GM12872 (cell line): ENCODE measurements around the gene PRM3.

Experiments
- TF ChIP-seq, protein P1 (sequence below): IDR thresholded peaks from 3 replicates; pipeline ENCODE4 v1.5.1; 2011; ENCODE audit warnings: low read depth, mild to moderate bottlenecking, low read length, moderate library complexity; ENCODE audit not compliant: insufficient read depth

Gene PRM3

DNA sequence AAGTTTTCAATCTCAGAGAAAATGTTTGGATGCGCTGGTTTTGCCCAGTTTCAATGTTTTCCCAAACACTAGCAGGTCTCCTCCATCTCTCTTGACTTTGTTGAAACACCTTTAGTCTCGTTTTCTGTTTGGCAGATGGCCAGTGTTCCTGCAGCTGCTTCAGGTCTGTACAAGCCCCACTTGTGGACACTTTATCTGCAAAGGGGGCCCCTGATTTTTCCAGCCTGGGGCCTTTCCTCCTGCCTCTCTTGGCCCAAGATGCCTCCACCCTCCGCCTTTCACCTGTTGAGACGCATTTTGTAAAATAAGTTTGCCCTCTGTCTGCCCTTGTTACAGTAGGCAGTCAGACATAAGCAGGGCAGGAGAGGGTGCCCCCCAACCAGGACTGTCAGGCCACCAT lies 29.5 kb upstream of the PRM3 start:
- TF ChIP-seq, protein P1, sequence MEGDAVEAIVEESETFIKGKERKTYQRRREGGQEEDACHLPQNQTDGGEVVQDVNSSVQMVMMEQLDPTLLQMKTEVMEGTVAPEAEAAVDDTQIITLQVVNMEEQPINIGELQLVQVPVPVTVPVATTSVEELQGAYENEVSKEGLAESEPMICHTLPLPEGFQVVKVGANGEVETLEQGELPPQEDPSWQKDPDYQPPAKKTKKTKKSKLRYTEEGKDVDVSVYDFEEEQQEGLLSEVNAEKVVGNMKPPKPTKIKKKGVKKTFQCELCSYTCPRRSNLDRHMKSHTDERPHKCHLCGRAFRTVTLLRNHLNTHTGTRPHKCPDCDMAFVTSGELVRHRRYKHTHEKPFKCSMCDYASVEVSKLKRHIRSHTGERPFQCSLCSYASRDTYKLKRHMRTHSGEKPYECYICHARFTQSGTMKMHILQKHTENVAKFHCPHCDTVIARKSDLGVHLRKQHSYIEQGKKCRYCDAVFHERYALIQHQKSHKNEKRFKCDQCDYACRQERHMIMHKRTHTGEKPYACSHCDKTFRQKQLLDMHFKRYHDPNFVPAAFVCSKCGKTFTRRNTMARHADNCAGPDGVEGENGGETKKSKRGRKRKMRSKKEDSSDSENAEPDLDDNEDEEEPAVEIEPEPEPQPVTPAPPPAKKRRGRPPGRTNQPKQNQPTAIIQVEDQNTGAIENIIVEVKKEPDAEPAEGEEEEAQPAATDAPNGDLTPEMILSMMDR: no peak

GRCh38 chr16:11301645-11302501 lies 28.4 kb upstream of the PRM3 start:
- TF ChIP-seq, protein P1: no peak

- TF ChIP-seq, protein P1: no peak
Observed at GRCh38 chr16:11300560-11300892, 27.1 kb upstream of the PRM3 start.

- TF ChIP-seq, protein P1: no peak
Observed at GRCh38 chr16:11299865-11300559, 26.6 kb upstream of the PRM3 start.

DNA sequence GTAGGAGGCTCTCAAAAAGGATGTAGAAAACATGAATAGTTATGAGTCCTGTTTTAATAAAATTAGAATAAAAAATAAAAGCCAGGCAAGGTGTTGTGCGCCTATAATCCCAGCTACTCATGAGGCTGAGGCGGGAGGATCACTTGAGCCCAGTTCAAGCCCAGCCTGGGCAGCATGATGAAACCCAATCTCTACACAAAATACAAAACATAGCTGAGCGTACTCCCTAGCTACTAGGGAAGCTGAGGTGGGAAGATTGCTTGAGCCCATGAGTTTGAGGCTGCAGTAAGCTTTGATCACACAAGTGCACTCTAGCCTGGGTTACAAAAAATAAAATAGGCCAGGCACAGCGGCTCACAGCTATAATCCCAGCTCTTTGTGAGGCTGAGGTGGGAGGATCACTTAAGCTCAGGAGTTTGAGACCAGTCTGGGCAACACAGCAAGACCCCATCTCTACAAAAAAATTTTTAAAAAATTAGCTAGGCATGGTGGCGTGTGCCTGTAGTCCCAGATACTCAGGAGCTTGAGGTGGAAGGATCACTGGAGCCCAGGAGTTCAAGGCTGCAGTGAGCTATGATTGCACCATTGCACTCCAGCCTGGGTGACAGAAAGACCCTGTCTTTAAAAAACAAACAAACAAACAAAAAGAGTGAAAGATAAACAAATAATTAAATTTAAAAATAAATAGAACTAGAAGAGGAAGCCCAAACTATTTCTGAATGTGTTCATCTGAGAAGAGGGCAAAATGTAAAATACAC lies 24.9 kb upstream of the PRM3 start:
- TF ChIP-seq, protein P1: no peak

DNA sequence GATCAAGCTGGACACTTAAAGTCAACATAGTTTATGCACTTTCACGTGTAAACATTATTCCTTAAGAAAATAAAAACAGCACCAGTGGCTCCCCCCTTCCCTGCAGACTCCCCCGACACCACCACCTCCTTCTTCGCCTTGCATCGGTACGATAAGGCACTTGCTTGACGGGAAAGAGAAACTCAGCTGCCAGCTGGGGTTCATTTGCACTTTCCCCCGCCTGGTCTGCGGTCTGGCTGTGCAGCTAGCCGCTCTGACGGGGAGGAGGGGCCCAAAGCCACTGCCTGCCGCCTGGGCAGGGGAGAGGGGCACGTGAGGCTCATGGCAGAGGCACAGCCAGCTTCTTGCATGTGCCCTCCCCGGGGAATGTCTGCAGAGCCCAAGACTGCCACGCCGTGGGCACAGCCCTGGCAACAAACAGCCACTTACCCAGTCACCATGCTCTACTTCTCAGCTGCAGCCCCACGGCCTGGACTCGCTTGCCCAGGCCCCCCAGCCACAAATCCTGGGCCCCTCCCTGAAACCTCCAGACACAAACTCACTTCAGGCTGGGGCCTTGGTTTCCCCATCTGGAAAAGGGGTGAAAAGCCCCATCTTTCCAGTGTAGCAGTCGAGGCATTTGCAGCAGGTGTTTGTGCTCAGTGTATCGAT lies 24.2 kb upstream of the PRM3 start:
- TF ChIP-seq, protein P1: peak; percentile 33; the same call in 1 of the 3 replicates
